ENCODE data around the gene WDR4. TPM values are rescaled to one million over a fixed set of nuclear protein-coding genes. Genes with fewer than 3 reads are reported as not detected.
"Not testable (repeated sequence)": the region's sequence is repeated elsewhere in the genome, so short reads cannot be mapped to it uniquely, and the experiment has no call there.

WDR4 gene
- total and polyA plus RNA-seq, 3 experiments from 2014 or later: 8.0 to 54.9 (median 53.7) TPM

- Histone ChIP-seq H3K27ac (ENCODE audit: low read depth, low read length) (peak within 1 kb of the TSS; percentile 88), H3K4me3 (ENCODE audit: low read length) (peak within 1 kb of the TSS; percentile 94), H3K9me3 (ENCODE audit: low read length) (no peaks in the 10 kb centered on the region), H3K36me3 (ENCODE audit: insufficient read depth, low read length) (peaks cover 9% of the 10 kb centered on the region), H3K27me3 (ENCODE audit: insufficient read depth, low read length, poor library complexity, severe bottlenecking) (no peaks in the 10 kb centered on the region), H3K4me1 (ENCODE audit: insufficient read depth, low read length) (peaks cover 16% of the 10 kb centered on the region)
- POLR2A ChIA-PET: interaction anchor here (0.5 to 2.1 kb wide), 7 partner anchors 11 to 81 kb away, joined by 3 to 13 read pairs (median 3); partner anchors contain the start of genes PKNOX1 and WDR4
- Mint-ChIP-seq H3K4me1 (peaks cover 14 to 29% (median 17%) of the 10 kb centered on the region in 3 donors), H3K36me3 (peaks cover 0 to 16% (median 3%) of the 10 kb centered on the region in 3 donors), H3K27ac (peak within 1 kb of the TSS; percentile 90 to 99 (median 98)), H3K9me3 (no peaks in the 10 kb centered on the region), H3K4me3 (peak within 1 kb of the TSS; percentile 84 to 97 (median 90)), H3K27me3 (peaks cover 0 to 3% of the 10 kb centered on the region in 2 donors)
- DNase-seq: peak; percentile 97 to 100 (median 100)
- CTCF ChIA-PET: interaction anchor here (1.1 to 1.6 kb wide), 2 partner anchors 23 to 299 kb away, joined by 3 read pairs; no protein-coding TSS in a partner anchor
These were observed 13.8 kb upstream of the WDR4 start, which contains the start of gene NDUFV3 for GRCh38 chr21:42892931-42893755. TSS of gene NDUFV3 (plus strand) at chr21:42893309. CDS start at chr21:42893334, 25 bp downstream.

GRCh38 chr21:42892582-42892930 is 13.2 kb upstream of the WDR4 start:
- Histone ChIP-seq H3K4me1 (ENCODE audit: insufficient read depth, low read length) (peaks cover 16% of the 10 kb centered on the region), H3K4me3 (ENCODE audit: low read length) (peak overlapping the region; percentile 82), H3K9me3 (ENCODE audit: low read length) (no peaks in the 10 kb centered on the region), H3K27ac (ENCODE audit: low read depth, low read length) (peak overlapping the region; percentile 88), H3K27me3 (ENCODE audit: insufficient read depth, low read length, poor library complexity, severe bottlenecking) (no peaks in the 10 kb centered on the region), H3K36me3 (ENCODE audit: insufficient read depth, low read length) (peaks cover 6% of the 10 kb centered on the region)
- Mint-ChIP-seq H3K27ac (peak overlapping the region; percentile 89 to 99 (median 98)), H3K4me3 (peak overlapping the region; percentile 84 to 97 (median 90)), H3K4me1 (peaks cover 12 to 25% (median 13%) of the 10 kb centered on the region in 3 donors), H3K36me3 (peaks cover 0 to 11% (median 2%) of the 10 kb centered on the region in 3 donors), H3K27me3 (peaks cover 0 to 3% of the 10 kb centered on the region in 2 donors), H3K9me3 (no peaks in the 10 kb centered on the region)
- DNase-seq: no peak
- ChIA-PET CTCF (interaction anchor here (1.1 to 1.6 kb wide), 2 partner anchors 23 to 299 kb away, joined by 3 read pairs; no protein-coding TSS in a partner anchor), POLR2A (interaction anchor here (0.5 to 2.1 kb wide), 6 partner anchors 10 to 82 kb away, joined by 3 to 13 read pairs (median 4); partner anchors contain the start of genes PKNOX1 and WDR4)

GRCh38 chr21:42887326-42887725 is 8.0 kb upstream of the WDR4 start:
- Histone ChIP-seq H3K27ac (ENCODE audit: low read depth, low read length) (no peak overlapping the region), H3K9me3 (ENCODE audit: low read length) (no peaks in the 10 kb centered on the region), H3K36me3 (ENCODE audit: insufficient read depth, low read length) (no peaks in the 10 kb centered on the region), H3K4me3 (ENCODE audit: low read length) (no peak overlapping the region), H3K27me3 (ENCODE audit: insufficient read depth, low read length, poor library complexity, severe bottlenecking) (no peaks in the 10 kb centered on the region), H3K4me1 (ENCODE audit: insufficient read depth, low read length) (peaks cover 2% of the 10 kb centered on the region)
- DNase-seq: no peak
- Mint-ChIP-seq H3K4me3 (no peak overlapping the region), H3K4me1 (peaks cover 2% of the 10 kb centered on the region in 3 donors), H3K27me3 (peaks cover 0 to 4% of the 10 kb centered on the region in 2 donors), H3K36me3 (peaks cover 0 to 2% (median 0%) of the 10 kb centered on the region in 3 donors), H3K27ac (no peak overlapping the region), H3K9me3 (no peaks in the 10 kb centered on the region)
- POLR2A ChIA-PET: no interaction called here
- CTCF ChIA-PET: no interaction called here

GRCh38 chr21:42883921-42884320 is 4.6 kb upstream of the WDR4 start:
- CTCF ChIA-PET: interaction anchor here (0.6 kb wide), 1 partner anchor 8 kb away, joined by 3 read pairs; no protein-coding TSS in a partner anchor
- H3K9me3 ChIP-seq (ENCODE audit: low read length): no peaks in the 10 kb centered on the region
- Mint-ChIP-seq H3K4me1 (peaks cover 15 to 21% (median 21%) of the 10 kb centered on the region in 3 donors), H3K27me3 (peaks cover 0 to 7% of the 10 kb centered on the region in 2 donors), H3K36me3 (peaks cover 0 to 7% (median 2%) of the 10 kb centered on the region in 3 donors), H3K9me3 (no peaks in the 10 kb centered on the region), H3K4me3 (peak overlapping the region in 1 of 7 donors; percentile 37), H3K27ac (peak overlapping the region in 1 of 8 donors; percentile 10)
- POLR2A ChIA-PET: no interaction called here
- DNase-seq: no peak
- peaks cover 9% of the 10 kb centered on the region for H3K4me1 ChIP-seq (ENCODE audit: insufficient read depth, low read length)
- no peak overlapping the region for H3K4me3 ChIP-seq (ENCODE audit: low read length)
- no peaks in the 10 kb centered on the region for H3K27me3 ChIP-seq (ENCODE audit: insufficient read depth, low read length, poor library complexity, severe bottlenecking)
- H3K36me3 ChIP-seq (ENCODE audit: insufficient read depth, low read length): no peaks in the 10 kb centered on the region
- no peak overlapping the region for H3K27ac ChIP-seq (ENCODE audit: low read depth, low read length)

- H3K36me3 Mint-ChIP-seq: peaks cover 0 to 22% (median 8%) of the 10 kb centered on the region in 3 donors
- H3K27ac Mint-ChIP-seq: peak overlapping the region; percentile 16 to 100 (median 100)
- no peak for DNase-seq
- H3K9me3 ChIP-seq (ENCODE audit: low read length): no peaks in the 10 kb centered on the region
- H3K4me3 Mint-ChIP-seq: peak overlapping the region; percentile 94 to 99 (median 98)
- peaks cover 23% of the 10 kb centered on the region for H3K4me1 ChIP-seq (ENCODE audit: insufficient read depth, low read length)
- H3K27me3 Mint-ChIP-seq: peaks cover 0 to 7% of the 10 kb centered on the region in 2 donors
- H3K4me1 Mint-ChIP-seq: peaks cover 26 to 38% (median 30%) of the 10 kb centered on the region in 3 donors
- H3K4me3 ChIP-seq (ENCODE audit: low read length): peak overlapping the region; percentile 93
- POLR2A ChIA-PET: interaction anchor here (1.4 to 2.2 kb wide), 2 partner anchors 10 to 12 kb away, joined by 5 read pairs; partner anchors contain the start of gene NDUFV3
- no peaks in the 10 kb centered on the region for H3K36me3 ChIP-seq (ENCODE audit: insufficient read depth, low read length)
- H3K27ac ChIP-seq (ENCODE audit: low read depth, low read length): peak overlapping the region; percentile 93
- no peaks in the 10 kb centered on the region for H3K27me3 ChIP-seq (ENCODE audit: insufficient read depth, low read length, poor library complexity, severe bottlenecking)
- CTCF ChIA-PET: no interaction called here
- no peaks in the 10 kb centered on the region for H3K9me3 Mint-ChIP-seq
These were observed 1.0 kb upstream of the WDR4 start for GRCh38 chr21:42880352-42880751.

GRCh38 chr21:42878678-42878992 is 704 bp downstream of the WDR4 start:
- CTCF ChIA-PET: no interaction called here
- POLR2A ChIA-PET: interaction anchor here (1.4 kb wide), 1 partner anchor 14 kb away, joined by 10 read pairs; the partner anchor contains the start of gene NDUFV3

GRCh38 chr21:42875811-42876210 is 3.5 kb downstream of the WDR4 start:
- Mint-ChIP-seq H3K4me1 (peaks cover 24 to 33% (median 27%) of the 10 kb centered on the region in 3 donors), H3K36me3 (peaks cover 4 to 62% (median 17%) of the 10 kb centered on the region in 3 donors), H3K27ac (peak overlapping the region in 1 of 8 donors; percentile 89), H3K4me3 (peak overlapping the region in 1 of 7 donors; percentile 65)
- H3K9me3 Mint-ChIP-seq; H3K9me3 ChIP-seq (ENCODE audit: low read length); H3K27me3 Mint-ChIP-seq; DNase-seq; POLR2A ChIA-PET; H3K4me3 ChIP-seq (ENCODE audit: low read length); H3K27ac ChIP-seq (ENCODE audit: low read depth, low read length); H3K27me3 ChIP-seq (ENCODE audit: insufficient read depth, low read length, poor library complexity, severe bottlenecking): not testable (repeated sequence)
- Histone ChIP-seq H3K36me3 (ENCODE audit: insufficient read depth, low read length) (peaks cover 19% of the 10 kb centered on the region), H3K4me1 (ENCODE audit: insufficient read depth, low read length) (peaks cover 23% of the 10 kb centered on the region)
- CTCF ChIA-PET: interaction anchor here (0.6 kb wide), 1 partner anchor 9 kb away, joined by 3 read pairs; no protein-coding TSS in a partner anchor

More at GRCh38 chr21:42878678-42878992, 704 bp downstream of the WDR4 start:
- Histone ChIP-seq H3K27me3 (ENCODE audit: insufficient read depth, low read length, poor library complexity, severe bottlenecking) (no peaks in the 10 kb centered on the region), H3K36me3 (ENCODE audit: insufficient read depth, low read length) (peaks cover 2% of the 10 kb centered on the region), H3K4me1 (ENCODE audit: insufficient read depth, low read length) (peaks cover 23% of the 10 kb centered on the region), H3K27ac (ENCODE audit: low read depth, low read length) (peak overlapping the region; percentile 93), H3K4me3 (ENCODE audit: low read length) (peak overlapping the region; percentile 93), H3K9me3 (ENCODE audit: low read length) (no peaks in the 10 kb centered on the region)
- H3K36me3 Mint-ChIP-seq: peaks cover 0 to 38% (median 10%) of the 10 kb centered on the region in 3 donors
- no peak for DNase-seq
- H3K9me3 Mint-ChIP-seq: no peaks in the 10 kb centered on the region
- peaks cover 26 to 38% (median 30%) of the 10 kb centered on the region in 3 donors for H3K4me1 Mint-ChIP-seq
- peak overlapping the region; percentile 94 to 99 (median 98) for H3K4me3 Mint-ChIP-seq
- peaks cover 0 to 7% of the 10 kb centered on the region in 2 donors for H3K27me3 Mint-ChIP-seq
- peak overlapping the region; percentile 90 to 100 (median 100) for H3K27ac Mint-ChIP-seq

All from CD8-positive, alpha-beta memory T cell (primary cell).